H1 (cell line): Measurements from ENCODE around the gene CHPF. TPM values are rescaled to one million over a fixed set of nuclear protein-coding genes. Genes with fewer than 3 reads are reported as not detected.

ENCODE experiments used
- BCL11A ChIP-seq, 2 experiments: IDR thresholded peaks; one replicate each; pipeline ENCODE4 v1.6.1; 2011; ENCODE audit warnings: low read depth in 2 of 2, low read length in 2 of 2, mild to moderate bottlenecking in 2 of 2
- NRF1 ChIP-seq: IDR thresholded peaks from 2 replicates; pipeline ENCODE4 v1.6.1; 2011; ENCODE audit warnings: mild to moderate bottlenecking, low read depth, low read length, improper control_type of control experiment
- polyA plus RNA-seq, 7 experiments: library from polyadenylated mRNA; depleted of rRNA in 3 of 7; stranded (reverse) in 5 of 7; unstranded in 2 of 7; fragments of >200 nt in 5 of 7; fragments of 200-250 nt in 2 of 7; gene quantifications; 1 replicate in 5 of 7; 2 replicates in 1 of 7; 4 replicates in 1 of 7; pipeline versions ENCODE4 v1.2.1 to v1.2.3, GENCODE V29; 2011 to 2013; ENCODE audit warnings: missing spikeins in 2 of 7, mixed read lengths in 2 of 7
- total RNA-seq: library from RNA; stranded (reverse); fragmentation: NEBNext Ultra II Directional; extraction: Animal tissue kit (Norgen Biotek cat#: 25700); gene quantifications from 2 replicates; pipeline ENCODE4 v1.2.1, GENCODE V29; 2021

Gene CHPF
- total and polyA plus RNA-seq, 2 of the 8 experiments (the other 6 are each of a cell fraction or from before 2014, with no cell fraction given): 62.9 to 67.3 TPM

DNA sequence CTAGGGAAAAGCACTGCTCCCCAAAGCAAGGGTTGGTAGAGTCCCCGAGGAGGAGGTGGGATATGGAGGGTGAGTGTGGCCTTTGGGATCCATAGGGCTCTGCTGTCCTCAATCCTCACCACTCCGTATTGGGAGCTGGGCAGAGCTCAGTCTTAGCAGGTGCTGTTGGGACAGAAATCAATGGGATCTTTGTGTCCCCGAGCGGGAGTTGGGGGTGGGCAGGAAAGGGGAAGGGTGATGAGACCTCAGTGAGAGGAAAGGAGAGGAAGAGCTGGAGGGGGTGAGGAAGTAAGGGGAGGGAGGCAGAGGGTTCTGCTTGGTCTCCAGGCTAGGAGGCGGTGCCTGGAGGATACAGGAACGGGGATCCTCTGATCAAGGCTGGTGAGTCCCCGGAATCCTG, 26.7 kb downstream of the CHPF start (continued):
- TF ChIP-seq NRF1: no peak
- no peak for TF ChIP-seq BCL11A (IDR thresholded peaks at IDR 0.05; ENCODE audit: low read depth in 2 of 2, low read length in 2 of 2)
